IMR-90 (cell line): ENCODE measurements around the gene FCHSD2. TPM values are rescaled to one million over a fixed set of nuclear protein-coding genes. Genes with fewer than 3 reads are reported as not detected.

Experiments used
- ATAC-seq: fragments of 200-7000 bp; cut with Tn5 transposase; 2 replicates; pipeline ENCODE4 v1.9.1; 2020; ENCODE audit warnings: low read depth, mild to moderate bottlenecking, moderate library complexity
- BruUV-seq: library from RNA; stranded (reverse); fragments of 400-500 nt; replicated peaks from 2 replicates; lab custom pipeline; 2021; lab: Mats Ljungman, UMichigan
- CTCF ChIA-PET: fragments of 300-600 bp; formaldehyde crosslinking; extraction: SDS; loops from one replicate; lab custom pipeline; 2021; ENCODE audit warnings: antibody characterized with exemption; lab: Yijun Ruan, JAX
- POLR2A ChIA-PET: fragments of 300-600 bp; sonication (Branson Sonifier 250); formaldehyde crosslinking; loops from one replicate; lab custom pipeline; 2022; ENCODE audit warnings: antibody characterized with exemption; ENCODE audit not compliant: unreplicated experiment; lab: Charles Lee
- DNase-seq: peaks from one replicate; pipeline ENCODE4 v3.0.0; 2013
- H2AFZ ChIP-seq: replicated peaks from 2 replicates; pipeline ENCODE3; 2013; ENCODE audit warnings: low read length, mild to moderate bottlenecking; ENCODE audit not compliant: poor library complexity
- H2AK5ac ChIP-seq: 2 replicates; pipeline ENCODE4 v1.6.1; 2013; ENCODE audit warnings: low read depth, low read length, inconsistent platforms
- H2AK9ac ChIP-seq: replicated peaks from 2 replicates; pipeline ENCODE3; 2013; ENCODE audit warnings: mild to moderate bottlenecking, low read depth, low read length, moderate library complexity; ENCODE audit not compliant: poor library complexity
- H2BK120ac ChIP-seq: 2 replicates; pipeline ENCODE4 v1.6.1; 2013; ENCODE audit warnings: low read depth, low read length, inconsistent platforms
- H2BK15ac ChIP-seq: 3 replicates; pipeline ENCODE4 v1.6.1; 2013; ENCODE audit warnings: low read depth, low read length, inconsistent platforms
- H2BK20ac ChIP-seq: 2 replicates; pipeline ENCODE4 v1.6.1; 2013; ENCODE audit warnings: low read depth, mild to moderate bottlenecking, inconsistent platforms, low read length, moderate library complexity
- H2BK5ac ChIP-seq: 2 replicates; pipeline ENCODE4 v1.6.1; 2013; ENCODE audit warnings: mild to moderate bottlenecking, low read depth, low read length, inconsistent platforms; ENCODE audit not compliant: poor library complexity, severe bottlenecking
- H3K14ac ChIP-seq: replicated peaks from 2 replicates; pipeline ENCODE4 v1.6.1; 2013; ENCODE audit warnings: low read depth, low read length, inconsistent platforms
- H3K18ac ChIP-seq: 2 replicates; pipeline ENCODE4 v1.6.1; 2013; ENCODE audit warnings: low read depth, low read length, control low read depth
- H3K23ac ChIP-seq: 2 replicates; pipeline ENCODE4 v1.6.1; 2013; ENCODE audit warnings: low read depth, low read length, inconsistent platforms
- H3K27ac ChIP-seq: 2 replicates; pipeline ENCODE4 v1.5.1; 2013; ENCODE audit warnings: mild to moderate bottlenecking, control low read depth, low read length; ENCODE audit not compliant: insufficient read depth
- H3K27me3 ChIP-seq: 2 replicates; pipeline ENCODE4 v1.6.1; 2013; ENCODE audit warnings: low read length; ENCODE audit not compliant: control insufficient read depth, insufficient read depth
- H3K36me3 ChIP-seq: 2 replicates; pipeline ENCODE4 v1.6.1; 2013; ENCODE audit warnings: low read length, mixed read lengths; ENCODE audit not compliant: control insufficient read depth, insufficient read depth
- H3K4ac ChIP-seq: 2 replicates; pipeline ENCODE4 v1.6.1; 2013; ENCODE audit warnings: low read depth, low read length, inconsistent platforms
- H3K4me1 ChIP-seq: 2 replicates; pipeline ENCODE4 v1.6.1; 2013; ENCODE audit warnings: low read length, mixed read lengths; ENCODE audit not compliant: control insufficient read depth, insufficient read depth
- H3K4me2 ChIP-seq: 2 replicates; pipeline ENCODE4 v1.6.1; 2013; ENCODE audit warnings: low read depth, mild to moderate bottlenecking, control low read depth, low read length, moderate library complexity
- H3K4me3 ChIP-seq: 2 replicates; pipeline ENCODE4 v1.5.1; 2013; ENCODE audit warnings: low read depth, mild to moderate bottlenecking, control low read depth, low read length, moderate library complexity; ENCODE audit not compliant: insufficient read depth
- H3K56ac ChIP-seq: 2 replicates; pipeline ENCODE4 v1.6.1; 2013; ENCODE audit warnings: low read length, inconsistent platforms; ENCODE audit not compliant: insufficient read depth; ENCODE audit errors: extremely low read depth
- H3K79me1 ChIP-seq, 2 experiments: 2 replicates each; pipeline ENCODE4 v1.6.1; 2013; ENCODE audit warnings: low read length in 2 of 2, inconsistent platforms in 1 of 2, low read depth in 1 of 2
- H3K9ac ChIP-seq: 2 replicates; pipeline ENCODE4 v1.6.1; 2013; ENCODE audit warnings: low read depth, low read length, control low read depth
- H3K9me1 ChIP-seq: 2 replicates; pipeline ENCODE4 v1.6.1; 2013; ENCODE audit warnings: low read length, inconsistent platforms; ENCODE audit not compliant: insufficient read depth
- H3K9me3 ChIP-seq: 2 replicates; pipeline ENCODE4 v1.6.1; 2013; ENCODE audit warnings: low read length; ENCODE audit not compliant: control insufficient read depth, insufficient read depth
- H4K20me1 ChIP-seq: 2 replicates; pipeline ENCODE4 v1.6.1; 2013; ENCODE audit warnings: low read length, inconsistent platforms; ENCODE audit not compliant: insufficient read depth
- H4K5ac ChIP-seq: 2 replicates; pipeline ENCODE4 v1.6.1; 2013; ENCODE audit warnings: mild to moderate bottlenecking, low read depth, low read length, control low read depth
- H4K8ac ChIP-seq, 2 experiments: 2 replicates each; pipeline ENCODE4 v1.6.1; 2013; ENCODE audit warnings: low read depth in 2 of 2, low read length in 2 of 2, control low read depth in 1 of 2, inconsistent platforms in 1 of 2
- H4K91ac ChIP-seq: 2 replicates; pipeline ENCODE4 v1.6.1; 2013; ENCODE audit warnings: low read depth, low read length, inconsistent platforms; ENCODE audit not compliant: insufficient read depth
- BHLHE40 ChIP-seq: fragments of 150-350 bp; IDR thresholded peaks from 2 replicates; pipeline ENCODE4 v1.6.1; 2016; ENCODE audit warnings: mild to moderate bottlenecking, low read depth, low read length
- CEBPB ChIP-seq: IDR thresholded peaks from 2 replicates; pipeline ENCODE4 v1.6.1; 2012; ENCODE audit warnings: low read depth, low read length, improper control_type of control experiment
- CHD1 ChIP-seq: IDR thresholded peaks from 2 replicates; pipeline ENCODE4 v1.6.1; 2012; ENCODE audit warnings: low read depth, low read length, improper control_type of control experiment
- FOS ChIP-seq: fragments of 150-350 bp; IDR thresholded peaks from 2 replicates; pipeline ENCODE4 v1.6.1; 2016; ENCODE audit warnings: low read depth, low read length
- MAFK ChIP-seq: IDR thresholded peaks from 2 replicates; pipeline ENCODE4 v1.6.1; 2012; ENCODE audit warnings: low read depth, low read length, improper control_type of control experiment
- MAZ ChIP-seq: IDR thresholded peaks from 2 replicates; pipeline ENCODE4 v1.6.1; 2012; ENCODE audit warnings: low read depth, mild to moderate bottlenecking, low read length, improper control_type of control experiment, moderate library complexity, borderline replicate concordance
- MXI1 ChIP-seq: IDR thresholded peaks from 2 replicates; pipeline ENCODE4 v1.6.1; 2012; ENCODE audit warnings: low read depth, mild to moderate bottlenecking, low read length, moderate library complexity, borderline replicate concordance
- NFE2L2 ChIP-seq: fragments of 150-350 bp; IDR thresholded peaks from 2 replicates; pipeline ENCODE4 v1.6.1; 2016; ENCODE audit warnings: low read depth, mild to moderate bottlenecking, low read length
- POLR2A ChIP-seq: IDR thresholded peaks from 2 replicates; pipeline ENCODE4 v1.6.1; 2012; ENCODE audit warnings: mild to moderate bottlenecking, low read depth, low read length
- RAD21 ChIP-seq: IDR thresholded peaks from 2 replicates; pipeline ENCODE4 v1.6.1; 2012; ENCODE audit warnings: low read length, improper control_type of control experiment
- RCOR1 ChIP-seq: IDR thresholded peaks from 2 replicates; pipeline ENCODE4 v1.6.1; 2012; ENCODE audit warnings: mild to moderate bottlenecking, low read length, improper control_type of control experiment; ENCODE audit not compliant: insufficient replicate concordance
- RFX5 ChIP-seq: IDR thresholded peaks from 2 replicates; pipeline ENCODE4 v1.8.0; 2012; ENCODE audit warnings: low read depth, mild to moderate bottlenecking, low read length, moderate library complexity
- SMC3 ChIP-seq: fragments of 150-350 bp; IDR thresholded peaks from 2 replicates; pipeline ENCODE4 v1.6.1; 2016; ENCODE audit warnings: low read depth, mild to moderate bottlenecking, antibody characterized with exemption, low read length, moderate library complexity
- dilution Hi-C: fragments of 300-500 bp; cut with HindIII; formaldehyde crosslinking; loops from one replicate; pipeline ENCODE4 v1.14.3; 2018; ENCODE audit warnings: low sequenced_read_pairs; ENCODE audit not compliant: unreplicated experiment
- in situ Hi-C: fragments of 300-500 bp; cut with MboI; formaldehyde crosslinking; loops from 3 replicates; pipeline ENCODE4 v1.14.3; 2019; ENCODE audit warnings: low sequenced_read_pairs, inconsistent platforms, mixed read lengths
- intact Hi-C: fragments of 100-400 bp; cut with micrococcal nuclease; formaldehyde crosslinking; loops from 2 replicates; pipeline ENCODE4 v1.10.0; 2022
- polyA plus RNA-seq, 3 experiments: library from polyadenylated mRNA; depleted of rRNA; stranded (reverse); fragments of >200 nt; gene quantifications; 2 replicates each; pipeline ENCODE4 v1.2.3, GENCODE V29; 2012; ENCODE audit warnings: low replicate concordance in 1 of 3
- total RNA-seq: library from RNA; depleted of rRNA; stranded (reverse); fragments of >200 nt; gene quantifications from 2 replicates; pipeline ENCODE4 v1.2.3, GENCODE V29; 2012
- TF ChIP-seq, protein P1 (sequence below): fragments of 150-350 bp; IDR thresholded peaks from 2 replicates; pipeline ENCODE4 v1.6.1; 2017; ENCODE audit warnings: mild to moderate bottlenecking, antibody characterized with exemption, low read length, low read depth
- TF ChIP-seq, protein P2 (sequence below): fragments of 150-350 bp; IDR thresholded peaks from 2 replicates; pipeline ENCODE4 v1.6.1; 2016; ENCODE audit warnings: low read depth, mild to moderate bottlenecking, low read length, moderate library complexity, borderline replicate concordance
- TF ChIP-seq, protein P3 (sequence below): conservative IDR thresholded peaks from 2 replicates; pipeline ENCODE4 v1.5.1; 2012; ENCODE audit warnings: mild to moderate bottlenecking, low read depth, low read length, improper control_type of control experiment

Gene FCHSD2
- total and polyA plus RNA-seq, 2 of the 4 experiments (the other 2 are of a cell fraction), result 5.9 to 18.7 TPM

DNA sequence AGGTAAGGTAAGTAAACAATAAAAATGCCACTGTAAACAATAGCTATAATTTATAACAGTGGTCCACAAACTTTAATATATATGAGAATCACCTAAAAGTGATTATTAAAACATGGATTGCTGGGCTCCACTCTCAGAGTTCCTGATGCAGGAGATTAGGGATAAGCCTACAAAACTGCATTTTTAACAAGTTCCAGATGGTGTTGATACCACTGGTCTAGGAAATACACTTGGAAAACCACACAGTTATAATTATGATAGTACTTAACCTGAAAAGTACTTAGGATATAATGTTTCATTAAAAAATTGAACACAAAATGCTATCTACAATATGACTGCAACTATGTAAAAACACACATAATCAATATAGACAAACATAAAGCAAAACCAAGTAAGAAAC, 20.4 kb downstream of the FCHSD2 start:
- no peak overlapping the region for H4K5ac ChIP-seq
- H3K18ac ChIP-seq, result no peak overlapping the region
- ChIA-PET POLR2A (no interaction called here), CTCF (no interaction called here)
- no peak overlapping the region for H3K27ac ChIP-seq
- BruUV-seq, result no TSS peak
- peaks cover 2% of the 10 kb centered on the region for H3K9me1 ChIP-seq
- TF ChIP-seq RFX5 (no peak), CHD1 (no peak), FOS (no peak), MAFK (no peak), BHLHE40 (no peak), NFE2L2 (no peak), MXI1 (no peak), RCOR1 (no peak), MAZ (no peak), POLR2A (no peak), RAD21 (no peak), SMC3 (no peak), CEBPB (no peak)
- TF ChIP-seq, protein P1, sequence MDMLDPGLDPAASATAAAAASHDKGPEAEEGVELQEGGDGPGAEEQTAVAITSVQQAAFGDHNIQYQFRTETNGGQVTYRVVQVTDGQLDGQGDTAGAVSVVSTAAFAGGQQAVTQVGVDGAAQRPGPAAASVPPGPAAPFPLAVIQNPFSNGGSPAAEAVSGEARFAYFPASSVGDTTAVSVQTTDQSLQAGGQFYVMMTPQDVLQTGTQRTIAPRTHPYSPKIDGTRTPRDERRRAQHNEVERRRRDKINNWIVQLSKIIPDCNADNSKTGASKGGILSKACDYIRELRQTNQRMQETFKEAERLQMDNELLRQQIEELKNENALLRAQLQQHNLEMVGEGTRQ, result no peak
- TF ChIP-seq, protein P2, sequence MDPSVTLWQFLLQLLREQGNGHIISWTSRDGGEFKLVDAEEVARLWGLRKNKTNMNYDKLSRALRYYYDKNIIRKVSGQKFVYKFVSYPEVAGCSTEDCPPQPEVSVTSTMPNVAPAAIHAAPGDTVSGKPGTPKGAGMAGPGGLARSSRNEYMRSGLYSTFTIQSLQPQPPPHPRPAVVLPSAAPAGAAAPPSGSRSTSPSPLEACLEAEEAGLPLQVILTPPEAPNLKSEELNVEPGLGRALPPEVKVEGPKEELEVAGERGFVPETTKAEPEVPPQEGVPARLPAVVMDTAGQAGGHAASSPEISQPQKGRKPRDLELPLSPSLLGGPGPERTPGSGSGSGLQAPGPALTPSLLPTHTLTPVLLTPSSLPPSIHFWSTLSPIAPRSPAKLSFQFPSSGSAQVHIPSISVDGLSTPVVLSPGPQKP, result no peak
- TF ChIP-seq, protein P3, sequence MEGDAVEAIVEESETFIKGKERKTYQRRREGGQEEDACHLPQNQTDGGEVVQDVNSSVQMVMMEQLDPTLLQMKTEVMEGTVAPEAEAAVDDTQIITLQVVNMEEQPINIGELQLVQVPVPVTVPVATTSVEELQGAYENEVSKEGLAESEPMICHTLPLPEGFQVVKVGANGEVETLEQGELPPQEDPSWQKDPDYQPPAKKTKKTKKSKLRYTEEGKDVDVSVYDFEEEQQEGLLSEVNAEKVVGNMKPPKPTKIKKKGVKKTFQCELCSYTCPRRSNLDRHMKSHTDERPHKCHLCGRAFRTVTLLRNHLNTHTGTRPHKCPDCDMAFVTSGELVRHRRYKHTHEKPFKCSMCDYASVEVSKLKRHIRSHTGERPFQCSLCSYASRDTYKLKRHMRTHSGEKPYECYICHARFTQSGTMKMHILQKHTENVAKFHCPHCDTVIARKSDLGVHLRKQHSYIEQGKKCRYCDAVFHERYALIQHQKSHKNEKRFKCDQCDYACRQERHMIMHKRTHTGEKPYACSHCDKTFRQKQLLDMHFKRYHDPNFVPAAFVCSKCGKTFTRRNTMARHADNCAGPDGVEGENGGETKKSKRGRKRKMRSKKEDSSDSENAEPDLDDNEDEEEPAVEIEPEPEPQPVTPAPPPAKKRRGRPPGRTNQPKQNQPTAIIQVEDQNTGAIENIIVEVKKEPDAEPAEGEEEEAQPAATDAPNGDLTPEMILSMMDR, result no peak
- no peak overlapping the region for H2AK9ac ChIP-seq
- in situ Hi-C loops (no loop called here), dilution Hi-C loops (no loop called here), intact Hi-C loops (no loop called here)
- H3K23ac ChIP-seq, result no peak overlapping the region
- H3K56ac ChIP-seq, result no peak overlapping the region
- no peak overlapping the region for H4K91ac ChIP-seq
- no peak overlapping the region for H2AK5ac ChIP-seq
- no peak overlapping the region for H3K4me3 ChIP-seq
- peaks cover 17% of the 10 kb centered on the region; the same call in 1 of the 2 replicates for H4K20me1 ChIP-seq
- no peak overlapping the region for H3K9ac ChIP-seq
- H2BK15ac ChIP-seq, result no peak overlapping the region
- H2AFZ ChIP-seq, result no peak overlapping the region
- H3K4ac ChIP-seq, result no peak overlapping the region
- H3K79me1 ChIP-seq, result peaks cover 22 to 50% of the 10 kb centered on the region in 2 experiments
- no peak overlapping the region for H2BK20ac ChIP-seq
- H2BK5ac ChIP-seq, result no peak overlapping the region
- no peak overlapping the region for H4K8ac ChIP-seq
- no peak for ATAC-seq
- no peak for DNase-seq
- no peak overlapping the region for H3K4me2 ChIP-seq
- H3K36me3 ChIP-seq, result peaks cover 3% of the 10 kb centered on the region; the same call in 1 of the 2 replicates
- no peak overlapping the region for H3K14ac ChIP-seq
- peaks cover 7% of the 10 kb centered on the region for H3K9me3 ChIP-seq
- H3K4me1 ChIP-seq, result no peaks in the 10 kb centered on the region; the same call in 1 of the 2 replicates
- no peak overlapping the region for H2BK120ac ChIP-seq
- no peaks in the 10 kb centered on the region for H3K27me3 ChIP-seq
